HepG2 (cell line): ENCODE results near the gene KRI1. TPM values are rescaled to one million over a fixed set of nuclear protein-coding genes. Genes with fewer than 3 reads are reported as not detected.

ENCODE experiments used
- ATAC-seq: fragments of 200-7000 bp; cut with Tn5 transposase; 3 replicates; pipeline ENCODE4 v1.9.1; 2020; ENCODE audit warnings: mild to moderate bottlenecking, moderate library complexity
- BruUV-seq: library from RNA; stranded (reverse); fragments of 400-500 nt; replicated peaks from 2 replicates; lab custom pipeline; 2021; lab: Mats Ljungman, UMichigan
- CTCF ChIA-PET: fragments of 300-600 bp; formaldehyde crosslinking; extraction: SDS; loops from one replicate; lab custom pipeline; 2021; ENCODE audit warnings: low total read pairs, inconsistent platforms, low intra/inter-chr PET ratio; lab: Yijun Ruan, JAX
- POLR2A ChIA-PET: fragments of 350-600 bp; sonication (Branson Sonifier 250); formaldehyde crosslinking; loops from one replicate; lab custom pipeline; 2020; ENCODE audit warnings: antibody characterized with exemption, inconsistent platforms; lab: Yijun Ruan, JAX
- DNase-seq: peaks from one replicate; pipeline ENCODE4 v3.0.0-alpha.2; 2015; ENCODE audit warnings: low spot score
- FAIRE-seq: peaks from 3 replicates; lab custom pipeline; 2011; peaks lifted over from hg19 to GRCh38; lab: Jason Lieb, UNC
- H2AFZ ChIP-seq: one replicate; pipeline ENCODE4 v1.6.1; 2011; ENCODE audit warnings: low read length, inconsistent platforms
- H3K27ac ChIP-seq: fragments of 300-600 bp; 3 replicates; pipeline ENCODE4 v1.8.0; 2011; ENCODE audit warnings: mixed run types, mild to moderate bottlenecking, mixed read lengths, low read length, inconsistent platforms; ENCODE audit not compliant: insufficient read depth; ENCODE audit errors: extremely low read length
- H3K27me3 ChIP-seq, 2 experiments: fragments of 200-600 bp in 1 of 2; 2 replicates in 1 of 2; 3 replicates in 1 of 2; pipeline versions ENCODE4 v1.6.0 to v1.8.0; 2011; ENCODE audit warnings: low read length in 2 of 2, mild to moderate bottlenecking in 2 of 2, moderate library complexity in 2 of 2, inconsistent platforms in 1 of 2; ENCODE audit not compliant: insufficient read depth in 2 of 2, control insufficient read depth in 1 of 2
- H3K36me3 ChIP-seq, 2 experiments: fragments of 200-600 bp in 1 of 2; replicated peaks in 1 of 2; 2 replicates in 1 of 2; 3 replicates in 1 of 2; pipeline versions ENCODE4 v1.5.1 to v1.8.0; 2011; ENCODE audit warnings: low read length in 2 of 2, inconsistent platforms in 1 of 2; ENCODE audit not compliant: insufficient read depth in 2 of 2, control insufficient read depth in 1 of 2
- H3K4me1 ChIP-seq: 2 replicates; pipeline ENCODE4 v1.5.1; 2012; ENCODE audit warnings: low read length, inconsistent platforms; ENCODE audit not compliant: insufficient read depth
- H3K4me2 ChIP-seq: 2 replicates; pipeline ENCODE4 v1.6.0; 2011; ENCODE audit warnings: low read depth, low read length, inconsistent platforms
- H3K4me3 ChIP-seq, 3 experiments: fragments of 200-600 bp in 1 of 3; sonication (generic), shearing (Covaris generic) in 1 of 3; replicated peaks in 1 of 3; 2 replicates each; pipeline ENCODE4 v1.5.1; 2011 to 2016; ENCODE audit warnings: low read length in 3 of 3, inconsistent platforms in 2 of 3, low read depth in 2 of 3, mild to moderate bottlenecking in 2 of 3, control low read depth in 1 of 3, mixed read lengths in 1 of 3; ENCODE audit not compliant: insufficient read depth in 1 of 3
- H3K79me2 ChIP-seq: one replicate; pipeline ENCODE4 v1.6.1; 2011; ENCODE audit warnings: low read length, inconsistent platforms; ENCODE audit not compliant: insufficient read depth
- H3K9ac ChIP-seq: 2 replicates; pipeline ENCODE4 v1.6.0; 2011; ENCODE audit warnings: mild to moderate bottlenecking, low read depth, low read length, inconsistent platforms; ENCODE audit not compliant: insufficient read depth
- H3K9me3 ChIP-seq: 2 replicates; pipeline ENCODE4 v1.5.1; 2012; ENCODE audit warnings: mild to moderate bottlenecking, low read length
- H4K20me1 ChIP-seq: 2 replicates; pipeline ENCODE4 v1.6.0; 2011; ENCODE audit warnings: inconsistent platforms, mild to moderate bottlenecking, low read length, moderate library complexity; ENCODE audit not compliant: insufficient read depth
- BRCA1 ChIP-seq: sonication (generic); formaldehyde crosslinking; IDR thresholded peaks from 2 replicates; pipeline ENCODE4 v1.4.0; 2020; ENCODE audit warnings: missing genetic modification reagents
- DDIT3 ChIP-seq: sonication (generic); formaldehyde crosslinking; IDR thresholded peaks from 2 replicates; pipeline ENCODE4 v1.4.0; 2020; ENCODE audit warnings: mild to moderate bottlenecking, missing genetic modification reagents
- KLF16 ChIP-seq, 2 experiments: sonication (generic) in 1 of 2; formaldehyde crosslinking in 1 of 2; IDR thresholded peaks; 2 replicates each; pipeline versions ENCODE4 v1.6.1 to v1.8.0; 2016 to 2023; ENCODE audit warnings: missing genetic modification reagents in 2 of 2, missing compliant biosample characterization in 1 of 2
- MAFG ChIP-seq: sonication (generic); formaldehyde crosslinking; IDR thresholded peaks from 2 replicates; pipeline ENCODE4 v1.5.1; 2020; ENCODE audit warnings: mild to moderate bottlenecking, missing genetic modification reagents
- PHF5A ChIP-seq: IDR thresholded peaks from one replicate; pipeline ENCODE4 v1.6.1; 2018; ENCODE audit warnings: low read depth, missing genetic modification reagents; ENCODE audit not compliant: unreplicated experiment
- RXRA ChIP-seq: sonication (generic); formaldehyde crosslinking; IDR thresholded peaks from 2 replicates; pipeline ENCODE4 v1.5.1; 2020; ENCODE audit warnings: missing genetic modification reagents
- TFAP4 ChIP-seq: sonication (generic); IDR thresholded peaks from 2 replicates; pipeline ENCODE4 v1.6.1; 2016; ENCODE audit warnings: low read depth, borderline replicate concordance
- ZEB1 ChIP-seq: IDR thresholded peaks from 2 replicates; pipeline ENCODE4 v1.6.1; 2012; ENCODE audit warnings: mild to moderate bottlenecking, low read depth, inconsistent platforms; ENCODE audit not compliant: insufficient replicate concordance
- ZNF121 ChIP-seq: sonication (generic); formaldehyde crosslinking; IDR thresholded peaks from 2 replicates; pipeline ENCODE4 v1.5.0; 2020; ENCODE audit warnings: mild to moderate bottlenecking, missing genetic modification reagents
- ZNF639 ChIP-seq: conservative IDR thresholded peaks from 2 replicates; pipeline ENCODE4 v1.6.1; 2018; ENCODE audit warnings: missing genetic modification reagents
- ZNF770 ChIP-seq: sonication (generic); formaldehyde crosslinking; IDR thresholded peaks from 2 replicates; pipeline ENCODE4 v1.5.0; 2020; ENCODE audit warnings: mild to moderate bottlenecking, missing genetic modification reagents
- WGBS: methylation state at CpG from one replicate; pipeline ENCODE4 v1.1.6; 2017; ENCODE audit warnings: low lambda C conversion rate; 5-methylcytosine and 5-hydroxymethylcytosine counted together
- in situ Hi-C: cut with HindIII; loops from 2 replicates; pipeline ENCODE4 v1.10.0; 2017; ENCODE audit warnings: low pct_unique_long_range_greater_than_20kb; ENCODE audit not compliant: extremely low pct_ligation_motif_present
- intact Hi-C: fragments of 100-400 bp; cut with micrococcal nuclease; formaldehyde crosslinking; loops from one replicate; pipeline ENCODE4 v1.10.0; 2022; ENCODE audit not compliant: unreplicated experiment
- polyA plus RNA-seq, 8 experiments: library from polyadenylated mRNA; depleted of rRNA in 3 of 8; stranded (reverse) in 7 of 8; unstranded in 1 of 8; fragments of >200 nt; fragmentation: Illumina TruSeq in 4 of 8; extraction: Trizol in 4 of 8; gene quantifications; 2 replicates each; pipeline versions ENCODE4 v1.2.1 to v1.2.3, GENCODE V29; 2011 to 2016; ENCODE audit warnings: low read depth in 4 of 8, missing spikeins in 1 of 8, mixed read lengths in 1 of 8; ENCODE audit not compliant: insufficient read depth in 1 of 8
- total RNA-seq, 5 experiments: library from RNA; depleted of rRNA; stranded (reverse); fragments of >200 nt; fragmentation: Illumina TruSeq; extraction: Trizol; gene quantifications; 2 replicates each; pipeline ENCODE4 v1.2.3, GENCODE V29; 2016; ENCODE audit warnings: low read depth in 1 of 5
- TF ChIP-seq, protein P1 (sequence below): sonication (generic); formaldehyde crosslinking; IDR thresholded peaks from 2 replicates; pipeline ENCODE4 v1.5.0; 2020; ENCODE audit warnings: missing genetic modification reagents

KRI1 gene
- total and polyA plus RNA-seq, 2 of the 13 experiments (the other 11 are each of a cell fraction or from before 2014, with no cell fraction given), result 9.1 to 11.7 TPM

- Histone ChIP-seq H3K27me3 (peaks cover 1 to 17% of the 10 kb centered on the region in 2 experiments; a peak in 3 of 5 replicates), H3K4me1 (peaks cover 10% of the 10 kb centered on the region; the same call in 1 of the 2 replicates)
- TF ChIP-seq TFAP4 (no peak), ZNF770 (CRISPR knock-in tag) (peak; percentile 60; the same call in 1 of the 2 replicates), ZNF121 (peak; percentile 44; the same call in 1 of the 2 replicates)
- TF ChIP-seq, all 625 proteins: peak for 2
- H3K4me3 ChIP-seq, result no peak overlapping the region
- H3K4me2 ChIP-seq, result no peak overlapping the region
- POLR2A ChIA-PET, result no interaction called here
- no peak for ATAC-seq
- DNase-seq, result no peak
- H3K9ac ChIP-seq, result no peak overlapping the region
- H3K36me3 ChIP-seq, result no peaks in the 10 kb centered on the region
- no peaks in the 10 kb centered on the region for H4K20me1 ChIP-seq
- FAIRE-seq, result no peak
- no peaks in the 10 kb centered on the region for H3K9me3 ChIP-seq
- no peak overlapping the region for H2AFZ ChIP-seq
- WGBS, result 45% methylated on average over 20 of the region's 20 CpGs
- intact Hi-C loops (no loop called here), in situ Hi-C loops (no loop called here)
- no TSS peak for BruUV-seq
- H3K27ac ChIP-seq, result no peak overlapping the region
- CTCF ChIA-PET, result no interaction called here
- H3K79me2 ChIP-seq, result no peaks in the 10 kb centered on the region
Measured at GRCh38 chr19:10538204-10538983, 27.4 kb downstream of the KRI1 start.

DNA sequence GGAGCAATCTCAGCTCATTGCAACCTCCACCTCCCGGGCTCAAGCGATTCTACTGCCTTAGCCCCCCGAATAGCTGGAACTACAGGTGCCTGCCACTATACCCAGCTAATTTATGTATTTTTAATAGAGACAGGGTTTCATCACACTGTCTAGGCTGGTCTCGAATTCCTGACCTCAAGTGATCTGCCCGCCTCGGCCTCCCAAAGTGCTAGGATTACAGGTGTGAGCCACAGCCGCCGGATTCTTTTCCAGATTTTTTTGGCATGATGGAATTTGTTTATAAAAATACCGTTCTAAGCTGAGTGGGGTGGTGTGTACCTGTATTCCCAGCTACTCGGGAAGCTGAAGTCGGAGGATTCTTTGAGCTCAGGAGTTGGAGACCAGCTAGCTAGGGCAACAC, 28.1 kb downstream of the KRI1 start:
- Histone ChIP-seq H2AFZ (no peak overlapping the region), H3K9ac (no peak overlapping the region), H3K27ac (no peak overlapping the region), H3K4me2 (no peak overlapping the region), H3K9me3 (no peaks in the 10 kb centered on the region), H3K79me2 (no peaks in the 10 kb centered on the region), H3K27me3 (peaks cover 1 to 17% of the 10 kb centered on the region in 2 experiments; a peak in 3 of 5 replicates), H3K36me3 (no peaks in the 10 kb centered on the region), H3K4me1 (peaks cover 10% of the 10 kb centered on the region; the same call in 1 of the 2 replicates), H4K20me1 (no peaks in the 10 kb centered on the region), H3K4me3 (no peak overlapping the region)
- POLR2A ChIA-PET, result no interaction called here
- intact Hi-C loops (no loop called here), in situ Hi-C loops (no loop called here)
- no peak for DNase-seq
- ATAC-seq, result no peak
- FAIRE-seq, result no peak
- CTCF ChIA-PET, result no interaction called here
- BruUV-seq, result no TSS peak
- WGBS, result 12% methylated on average over 11 of the region's 11 CpGs
- TF ChIP-seq PHF5A (CRISPR knock-in tag) (no peak), KLF16 (CRISPR knock-in tag; IDR thresholded peaks at IDR 0.05) (no peak), RXRA (CRISPR knock-in tag) (no peak), BRCA1 (no peak), ZNF639 (CRISPR knock-in tag) (no peak), ZEB1 (no peak), MAFG (no peak), DDIT3 (CRISPR knock-in tag) (no peak)
- TF ChIP-seq, protein P1, sequence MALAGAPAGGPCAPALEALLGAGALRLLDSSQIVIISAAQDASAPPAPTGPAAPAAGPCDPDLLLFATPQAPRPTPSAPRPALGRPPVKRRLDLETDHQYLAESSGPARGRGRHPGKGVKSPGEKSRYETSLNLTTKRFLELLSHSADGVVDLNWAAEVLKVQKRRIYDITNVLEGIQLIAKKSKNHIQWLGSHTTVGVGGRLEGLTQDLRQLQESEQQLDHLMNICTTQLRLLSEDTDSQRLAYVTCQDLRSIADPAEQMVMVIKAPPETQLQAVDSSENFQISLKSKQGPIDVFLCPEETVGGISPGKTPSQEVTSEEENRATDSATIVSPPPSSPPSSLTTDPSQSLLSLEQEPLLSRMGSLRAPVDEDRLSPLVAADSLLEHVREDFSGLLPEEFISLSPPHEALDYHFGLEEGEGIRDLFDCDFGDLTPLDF (CRISPR knock-in tag), result no peak
